ENCODE results near the gene ANKRD44.
"Not testable (repeated sequence)": the region's sequence is repeated elsewhere in the genome, so short reads cannot be mapped to it uniquely, and the experiment has no call there.

Gene ANKRD44

DNA sequence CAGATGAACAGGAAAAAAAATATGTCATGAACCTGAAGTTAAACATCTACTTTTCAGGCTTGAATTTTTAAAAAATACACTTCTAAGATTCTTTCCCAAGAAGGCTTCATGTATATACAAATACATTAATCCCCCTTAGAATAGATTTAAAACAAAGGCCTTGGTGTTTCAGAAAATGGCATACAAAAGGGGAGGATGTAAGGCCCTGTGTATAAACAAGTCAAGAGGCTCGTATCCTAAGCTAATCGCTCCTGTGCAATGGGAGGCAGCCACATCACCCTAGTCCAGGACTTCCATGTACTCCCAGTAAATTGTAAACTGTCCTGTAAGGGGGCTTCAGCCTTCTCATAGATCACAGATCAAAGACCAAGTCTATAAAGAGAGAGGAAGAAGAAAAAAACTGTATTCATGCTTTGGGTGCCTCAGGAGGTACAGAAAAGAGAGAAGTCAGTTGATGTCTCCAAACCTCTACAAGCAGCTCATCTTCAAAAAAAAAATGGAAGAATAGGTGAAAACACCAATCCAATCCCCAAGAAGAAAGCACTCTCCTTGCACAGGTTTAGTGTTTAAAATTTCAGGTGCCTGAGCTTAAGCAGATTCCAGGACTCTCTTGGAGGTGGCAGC, 53.9 kb downstream of the ANKRD44 start:
- no peak for DNase-seq

DNA sequence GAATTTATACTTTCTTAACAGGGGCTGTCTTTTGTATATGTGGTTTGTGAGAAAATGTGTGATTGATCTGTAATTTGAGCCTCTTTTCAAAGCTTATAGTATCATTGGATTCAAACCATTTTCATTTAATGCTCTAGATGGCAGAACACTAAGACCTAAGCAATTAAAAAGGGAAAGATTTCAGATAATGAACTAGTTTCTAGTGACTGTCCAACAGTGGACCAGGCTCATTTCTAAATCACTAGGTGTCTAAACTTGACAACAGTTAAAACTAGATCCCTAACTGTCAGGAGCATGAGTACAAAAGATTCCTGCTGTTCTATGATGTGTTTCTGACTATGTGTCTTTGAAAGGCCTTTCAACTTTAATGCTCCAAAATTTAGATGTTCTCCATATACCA, 54.6 kb downstream of the ANKRD44 start:
- no peak for DNase-seq

DNA sequence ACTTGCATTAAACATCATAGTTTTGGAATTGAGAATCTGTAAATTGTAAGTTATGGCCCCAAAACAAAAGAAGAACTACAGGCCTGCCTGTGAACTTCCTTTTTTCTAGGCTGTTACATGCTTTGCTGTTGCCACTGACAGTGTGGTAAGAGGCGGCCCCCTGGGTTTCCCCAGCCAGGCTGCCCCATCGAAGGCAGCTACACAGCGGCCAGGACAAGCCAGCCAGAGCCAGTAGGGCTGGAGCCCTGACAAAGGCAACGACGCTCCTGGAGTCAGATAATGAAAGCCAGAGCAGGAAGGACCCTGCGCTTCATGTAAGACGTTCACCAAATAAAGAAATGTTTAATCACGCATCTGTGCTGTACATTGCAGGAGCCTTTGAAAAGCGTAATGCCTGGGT, 55.0 kb downstream of the ANKRD44 start:
- peak; percentile 86 to 88 for DNase-seq

DNA sequence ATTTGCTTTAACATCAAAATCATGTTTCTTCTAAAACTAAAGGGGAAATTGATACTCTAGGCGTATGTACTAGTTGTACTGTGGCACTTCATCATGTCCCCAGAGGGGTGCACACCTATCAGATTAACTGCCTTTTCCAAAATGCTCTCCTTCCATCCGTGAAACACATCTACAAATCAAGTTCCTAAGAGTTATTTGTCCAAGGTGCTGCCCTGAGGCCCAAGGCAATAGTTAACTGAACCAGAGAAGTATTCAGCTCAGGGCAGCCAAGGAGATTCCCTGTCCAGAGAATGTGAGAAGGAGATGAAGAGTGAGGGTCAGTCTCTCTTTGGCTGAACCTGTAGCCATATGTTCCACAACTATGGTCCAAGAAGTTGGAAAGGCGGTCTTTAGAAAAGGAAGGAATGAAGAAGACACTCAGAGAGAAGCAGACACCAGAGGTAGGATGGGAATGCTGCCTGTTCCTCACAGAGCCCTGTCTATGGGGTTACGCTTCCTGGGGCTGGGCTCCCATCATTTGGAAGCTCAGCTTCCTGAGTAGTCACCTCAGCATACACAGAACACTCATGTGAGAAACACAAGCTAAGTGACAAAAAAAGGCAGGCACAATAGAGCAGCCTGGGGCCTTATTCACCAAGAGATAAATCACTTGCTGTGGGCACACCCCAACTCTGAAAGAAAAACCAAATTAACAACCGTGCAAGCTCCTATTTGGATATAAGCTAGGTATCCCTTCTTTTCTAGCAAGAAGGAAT, 55.6 kb downstream of the ANKRD44 start:
- DNase-seq = no peak

DNA sequence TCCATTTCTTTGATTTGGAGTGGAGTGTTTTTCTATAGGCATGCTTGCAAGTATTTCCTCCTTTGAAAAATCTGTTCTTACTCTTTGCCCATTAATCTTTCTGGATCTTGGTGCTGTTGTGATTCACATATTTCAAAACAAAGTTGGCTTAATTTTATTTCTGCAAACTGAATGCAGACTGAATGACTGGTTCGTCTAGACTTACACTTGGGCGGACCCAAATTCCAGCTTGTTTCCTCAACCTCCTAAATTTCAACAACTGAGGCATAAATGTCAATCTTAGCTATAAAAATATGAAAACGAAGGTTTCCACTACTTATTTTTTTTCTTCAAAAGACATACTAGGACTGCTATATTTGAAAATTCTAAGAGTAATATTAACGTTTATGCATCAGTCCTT, 59.0 kb downstream of the ANKRD44 start:
- no peak for DNase-seq

DNA sequence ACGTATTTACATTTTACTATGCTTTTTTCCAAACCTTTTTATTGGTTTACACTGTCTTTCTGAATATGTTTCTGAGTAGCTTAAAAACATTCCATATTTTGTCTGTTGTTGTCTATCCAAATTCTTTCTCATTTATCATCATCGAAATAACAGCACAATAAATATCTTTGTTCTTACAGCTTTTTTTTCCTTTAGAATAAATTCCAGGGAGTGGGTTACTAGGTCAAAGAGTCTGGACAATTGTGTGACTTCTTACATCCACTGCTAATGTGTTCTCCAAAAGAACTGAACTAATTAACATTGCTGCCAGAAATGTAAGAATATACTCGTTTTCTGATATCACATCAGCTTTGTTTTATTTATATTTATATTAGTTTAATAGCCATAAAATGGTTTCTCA, 59.4 kb downstream of the ANKRD44 start:
- DNase-seq = no peak

DNA sequence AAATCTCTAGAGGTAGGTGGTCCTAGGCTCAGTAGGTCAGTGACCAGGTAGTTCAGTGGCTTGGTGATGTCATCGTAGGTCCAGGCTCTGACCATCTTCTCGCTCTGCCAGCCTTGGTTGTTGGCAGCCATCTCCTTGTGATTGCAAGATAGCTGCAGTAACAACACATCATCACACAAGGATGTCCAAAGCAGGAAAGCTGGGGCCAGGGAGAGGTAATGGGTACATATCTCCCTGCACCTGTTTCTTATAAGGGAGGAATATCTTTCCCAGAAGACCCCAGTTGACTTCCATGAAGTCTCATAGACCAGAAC, 60.5 kb downstream of the ANKRD44 start:
- DNase-seq = no peak

DNA sequence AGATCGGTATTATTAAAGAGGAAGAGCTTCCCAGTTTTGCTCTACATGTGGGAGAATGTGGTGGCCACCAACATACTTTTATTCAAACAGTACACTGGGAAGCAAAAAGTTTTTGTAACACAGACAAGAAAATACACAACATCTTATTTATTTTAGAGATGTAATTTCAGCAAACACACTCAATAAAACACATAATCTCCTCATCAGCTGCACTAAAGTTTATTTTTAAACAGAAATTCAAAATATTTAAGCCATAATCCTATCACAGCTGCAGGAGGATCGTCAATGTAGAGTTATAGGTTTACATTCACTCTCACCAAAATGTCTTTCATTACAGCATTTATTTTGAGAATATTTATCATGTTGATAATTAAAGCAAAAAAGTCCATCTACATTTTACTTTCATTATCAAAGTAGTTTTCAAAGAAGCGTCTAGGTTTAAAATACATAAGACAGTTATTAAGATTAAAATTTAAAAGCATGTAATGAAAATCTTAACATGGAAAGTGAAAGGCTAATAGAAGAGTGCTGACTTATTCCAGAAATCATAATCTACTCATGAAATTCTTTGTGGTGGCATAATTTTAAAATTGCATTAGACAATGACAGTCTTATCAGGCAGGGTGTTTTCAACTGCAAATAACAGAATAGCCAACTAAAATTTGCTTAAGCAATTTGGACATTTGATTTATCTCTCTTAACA, 61.0 kb downstream of the ANKRD44 start:
- DNase-seq = no peak

DNA sequence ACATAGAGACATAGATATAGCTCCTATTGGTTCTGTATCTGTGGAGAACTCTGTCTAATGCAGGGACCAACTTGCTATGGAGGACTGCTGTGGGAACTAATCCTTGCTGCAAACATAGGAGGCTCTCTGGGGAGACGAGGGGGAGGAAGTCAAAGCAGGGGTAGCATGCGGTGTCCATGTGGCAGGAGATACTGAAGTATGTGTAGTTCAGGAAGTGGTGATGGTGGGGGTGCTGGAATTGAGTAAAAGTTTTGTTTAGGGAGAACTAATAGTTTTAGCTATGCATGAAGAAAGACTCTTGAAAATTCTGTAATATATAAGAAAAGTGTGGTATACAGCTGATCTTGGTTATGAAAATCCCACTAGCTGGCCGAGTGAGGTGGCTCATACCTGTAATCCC, 62.0 kb downstream of the ANKRD44 start:
- DNase-seq = peak in 1 of 2 donors; percentile 34

DNA sequence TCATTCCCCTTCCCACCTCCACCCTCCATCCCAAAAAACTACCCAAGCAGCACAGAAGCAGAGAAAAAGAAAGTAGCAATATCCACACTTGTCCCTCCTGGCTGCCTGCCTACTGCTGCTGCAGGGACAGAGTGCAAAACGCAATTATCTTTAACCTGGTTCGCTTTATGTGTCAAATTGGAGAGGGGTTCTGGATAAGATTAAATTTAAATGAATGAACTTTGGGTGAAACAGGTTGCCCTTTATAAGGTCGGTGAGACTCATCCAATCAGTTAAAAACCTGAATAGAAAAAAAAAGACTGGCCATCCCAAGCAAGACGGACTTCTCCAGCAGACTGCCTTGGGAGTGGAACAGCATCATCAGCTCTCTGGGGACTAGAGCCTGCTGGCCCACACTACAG, 62.6 kb downstream of the ANKRD44 start:
- DNase-seq = no peak

DNA sequence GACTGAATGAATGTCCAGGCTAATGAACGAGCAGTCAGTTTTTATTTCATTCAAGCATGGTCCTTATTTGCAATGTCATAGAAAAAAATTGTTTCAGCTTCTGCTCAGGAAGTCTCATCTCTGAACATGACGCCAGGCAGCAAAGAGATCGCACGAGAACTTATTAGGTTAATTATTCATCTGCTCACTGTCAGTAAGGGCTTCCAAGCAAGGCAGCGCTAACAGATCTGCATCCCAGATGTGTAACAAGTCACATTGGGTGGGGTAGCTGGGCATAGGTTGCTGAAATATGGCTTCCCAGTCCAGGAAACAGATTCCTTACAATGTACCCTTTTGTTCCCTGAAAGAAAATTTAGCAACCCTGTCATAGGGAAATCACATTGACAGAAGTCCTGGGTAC, 63.5 kb downstream of the ANKRD44 start:
- DNase-seq = no peak

DNA sequence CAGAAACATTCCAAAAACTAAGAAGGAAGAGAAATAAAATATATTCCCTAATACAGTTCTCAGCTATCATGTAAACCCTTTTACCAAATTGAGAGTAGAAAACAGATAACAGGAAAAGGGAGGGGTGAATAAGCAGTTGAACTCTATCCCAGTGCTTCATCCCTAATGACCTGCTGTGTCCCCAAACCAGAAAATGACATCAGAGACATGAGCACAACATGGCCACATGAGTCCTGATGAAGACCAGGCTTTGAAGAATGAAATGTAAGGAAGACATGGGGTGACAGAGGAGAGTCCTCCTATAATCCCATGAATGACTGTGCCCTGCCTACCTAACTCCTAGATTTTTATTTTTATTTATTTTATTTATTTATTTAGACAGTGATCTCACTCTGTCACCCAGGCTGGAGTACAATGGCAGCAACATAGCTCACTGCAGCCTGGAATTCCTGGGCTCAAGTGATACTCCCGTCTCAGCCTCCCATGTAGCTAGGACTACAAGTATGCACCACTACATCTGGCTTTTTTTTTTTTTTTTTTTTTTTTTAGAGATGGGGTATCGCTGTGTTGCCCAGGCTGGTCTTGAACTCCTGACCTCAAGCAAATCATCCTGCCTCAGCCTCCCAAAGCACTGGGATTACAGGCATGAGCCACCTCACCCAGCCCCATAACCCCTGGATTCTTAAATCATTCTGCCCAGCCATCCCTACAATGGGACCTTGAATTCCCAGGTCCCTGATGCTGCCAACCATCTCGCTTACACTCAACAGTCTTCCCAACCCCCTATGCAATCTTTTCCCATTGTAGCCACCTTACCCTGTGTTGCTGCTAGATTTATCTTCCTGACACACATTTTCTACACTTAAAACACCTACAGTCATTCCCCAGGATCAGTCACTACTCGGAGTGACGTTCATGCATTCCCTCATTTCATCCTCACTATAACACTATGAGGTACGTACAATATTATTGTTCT, 64.5 kb downstream of the ANKRD44 start:
- DNase-seq = no peak

DNA sequence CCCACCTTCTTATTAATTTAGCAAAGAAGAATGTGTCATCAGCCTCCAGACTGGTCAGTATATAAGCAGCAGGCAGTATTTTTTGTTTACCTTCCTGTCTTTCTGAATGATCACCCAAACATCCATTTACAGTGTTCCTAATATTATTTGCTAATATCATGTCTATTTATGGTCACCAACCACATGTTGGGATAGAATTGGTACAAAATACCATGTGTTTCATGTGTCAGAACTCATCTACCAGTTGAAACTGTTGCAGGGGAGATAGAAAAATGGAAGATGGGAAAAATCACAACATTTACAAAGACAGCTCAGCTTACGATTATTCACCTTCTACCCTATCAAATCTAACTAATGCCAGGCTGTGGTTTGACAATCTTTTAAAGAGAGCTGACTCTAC, 66.2 kb downstream of the ANKRD44 start:
- no peak for DNase-seq

DNA sequence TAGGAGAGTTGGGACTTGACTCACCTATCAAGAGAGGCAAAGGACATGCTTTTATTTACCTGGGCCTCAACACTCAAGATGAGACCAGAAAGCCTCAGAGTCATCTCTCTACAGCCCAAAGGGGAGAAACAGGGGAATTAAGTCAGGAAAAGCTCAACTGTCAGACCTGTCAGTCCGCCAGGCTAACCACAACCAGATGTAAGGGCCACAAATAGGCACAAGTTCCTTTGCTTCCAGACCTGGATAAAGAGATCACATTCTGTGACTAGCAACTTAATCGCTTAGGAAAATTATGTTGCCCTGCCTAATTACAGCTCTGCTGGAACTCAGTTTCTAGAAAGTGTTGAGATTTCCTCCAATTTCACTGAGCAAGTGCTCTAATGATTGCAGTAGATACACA, 67.9 kb downstream of the ANKRD44 start:
- DNase-seq = no peak

DNA sequence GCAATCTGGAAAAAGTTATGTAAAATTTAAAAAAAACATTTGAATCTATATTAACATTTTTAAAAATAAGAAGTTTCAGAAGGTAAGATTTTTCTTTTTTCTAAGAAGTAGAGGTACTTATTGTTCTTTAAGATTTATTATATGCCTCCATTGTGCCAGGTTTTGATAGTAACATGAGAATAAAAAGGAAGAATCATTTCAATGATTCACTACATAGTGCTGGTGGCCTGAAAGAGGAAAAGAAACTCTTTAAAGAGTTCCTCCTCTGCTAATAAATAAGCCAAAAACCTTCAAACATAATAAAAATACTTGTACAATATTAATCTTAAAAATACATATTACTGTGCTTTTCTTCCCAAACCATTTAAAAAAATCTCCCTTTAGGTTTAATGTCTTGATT, 69.0 kb downstream of the ANKRD44 start:
- no peak for DNase-seq

DNA sequence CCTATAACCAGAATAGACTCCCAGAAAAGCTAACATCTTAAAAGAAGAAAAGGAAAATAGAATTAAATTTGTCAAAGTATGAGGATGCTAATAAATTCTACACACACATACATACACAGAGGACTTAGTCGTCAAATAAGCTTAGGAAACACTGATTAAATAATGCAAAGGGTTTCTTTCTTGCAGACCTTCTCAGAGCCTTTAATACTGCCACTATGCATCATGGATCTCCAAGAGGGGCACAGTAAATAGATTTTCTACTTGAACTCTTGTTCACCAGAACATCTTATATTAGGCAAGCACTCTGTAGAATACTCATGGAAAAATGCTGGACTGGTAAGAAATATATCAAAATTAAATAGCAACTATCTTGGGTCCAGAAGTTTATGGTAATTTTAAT, 69.4 kb downstream of the ANKRD44 start:
- DNase-seq = no peak

DNA sequence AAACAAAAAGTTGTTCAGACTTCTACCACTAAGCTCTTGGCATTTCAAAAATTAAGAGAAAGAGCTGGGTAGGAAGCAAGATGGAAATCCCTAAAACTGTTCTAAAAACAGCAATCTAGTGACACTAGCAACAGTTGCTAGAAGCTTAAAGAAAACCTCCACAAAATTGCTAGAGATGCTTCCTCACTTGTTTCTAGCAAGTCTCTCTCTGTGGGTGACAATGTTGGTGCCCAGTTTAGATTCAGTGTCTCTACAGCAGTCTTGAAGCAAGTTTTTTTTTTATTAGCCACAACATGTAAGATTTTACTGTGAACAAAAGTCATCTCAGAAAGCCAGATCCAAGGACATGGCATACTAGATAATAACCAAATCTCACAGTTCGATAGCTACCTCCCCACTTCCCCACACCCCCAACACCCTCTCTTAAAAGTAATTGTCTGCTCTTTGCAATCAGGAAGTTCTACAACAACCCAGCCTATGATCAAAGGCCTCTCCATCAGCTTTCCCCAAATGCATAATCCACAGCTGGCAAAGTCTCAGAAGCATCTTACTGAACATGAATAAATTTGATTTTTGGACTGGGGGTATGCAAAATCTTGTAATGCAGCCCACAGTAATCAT, 70.0 kb downstream of the ANKRD44 start:
- DNase-seq = peak in 1 of 2 donors; percentile 51

DNA sequence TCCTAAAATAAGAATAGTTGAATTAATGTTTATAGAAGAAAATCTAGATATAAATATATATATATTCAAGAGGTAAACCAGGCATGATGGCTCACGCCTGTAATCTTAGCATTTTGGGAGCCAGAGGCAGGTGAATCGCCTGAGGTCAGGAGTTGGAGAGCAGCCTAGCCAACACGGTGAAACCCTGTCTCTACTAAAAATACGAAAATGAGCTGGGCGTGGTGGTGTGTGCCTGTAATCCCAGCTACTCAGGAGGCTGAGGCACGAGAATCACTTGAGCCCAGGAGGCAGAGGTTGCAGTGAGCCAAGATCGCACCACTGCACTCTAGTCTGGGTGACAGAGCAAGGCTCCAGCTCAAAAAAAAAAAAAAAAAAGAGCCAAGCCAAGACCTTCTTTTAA, 70.6 kb downstream of the ANKRD44 start:
- DNase-seq = not testable (repeated sequence)

DNA sequence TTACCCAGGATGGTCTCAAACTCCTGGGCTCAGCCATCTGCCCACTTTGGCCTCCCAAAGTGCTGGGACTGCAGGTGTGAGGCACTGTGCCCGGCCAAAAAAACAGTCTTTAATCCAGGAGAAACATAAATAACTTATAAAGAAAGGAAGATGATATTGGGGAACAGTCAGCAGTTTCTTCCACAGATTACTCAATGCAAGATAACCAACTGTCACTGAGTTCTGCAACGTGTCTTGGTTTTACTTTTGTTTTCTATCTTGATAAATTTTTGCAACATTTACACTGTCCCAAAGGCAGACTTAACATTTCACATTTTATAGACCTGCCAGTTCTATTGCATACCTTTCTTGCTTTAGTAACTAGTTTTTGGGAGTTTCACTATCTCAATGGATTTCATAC, 71.1 kb downstream of the ANKRD44 start:
- peak in 1 of 2 donors; percentile 35 for DNase-seq

DNA sequence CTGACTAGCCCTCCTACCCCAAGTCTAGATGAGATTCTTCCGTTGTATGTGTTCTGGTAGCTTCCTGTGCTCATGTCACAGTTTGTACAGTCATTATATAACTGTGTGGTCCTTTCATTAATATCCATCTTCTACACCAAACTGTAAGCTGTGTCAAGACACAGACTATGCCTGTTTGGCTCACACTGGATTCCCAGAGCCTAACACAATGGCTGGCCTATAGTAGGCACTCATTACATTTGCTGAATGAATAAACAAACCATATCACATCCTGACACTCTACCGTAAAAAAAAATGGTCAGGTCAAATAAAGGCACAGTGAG, 72.6 kb downstream of the ANKRD44 start:
- peak in 1 of 2 donors; percentile 44 for DNase-seq

DNA sequence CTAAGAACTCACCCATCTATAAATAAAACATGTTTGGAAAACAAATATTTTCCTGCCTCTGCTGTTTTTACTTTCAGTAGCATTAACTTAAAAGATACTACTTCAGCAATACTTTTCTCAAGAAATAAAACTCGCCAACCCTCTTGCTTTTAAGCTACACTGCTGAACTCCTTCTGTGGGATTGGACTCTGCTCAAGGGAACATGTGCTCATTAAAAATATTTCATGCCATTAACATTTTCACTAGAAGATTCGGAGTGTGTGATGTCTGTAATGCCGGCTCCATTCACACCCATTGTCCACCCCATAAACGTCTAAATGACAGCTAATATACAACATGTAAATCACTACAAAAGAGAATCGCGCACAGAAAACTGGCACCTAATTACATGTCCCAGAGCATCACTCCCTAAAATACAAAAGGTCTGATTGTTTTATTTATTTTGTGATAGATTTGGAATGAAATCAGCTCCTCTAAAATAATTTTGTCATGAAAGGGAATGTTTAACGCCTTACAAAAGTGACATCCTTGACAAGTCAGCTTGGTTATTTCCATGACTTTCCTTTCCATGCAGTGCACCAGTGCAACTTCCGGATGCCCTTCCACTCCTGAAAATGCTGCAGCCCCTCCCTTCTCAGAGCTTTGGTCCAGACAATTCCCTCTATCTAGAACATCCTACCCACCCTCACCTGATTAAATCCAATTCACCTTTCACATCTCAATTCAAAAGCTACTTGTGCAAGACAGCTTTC, 73.1 kb downstream of the ANKRD44 start:
- no peak for DNase-seq

DNA sequence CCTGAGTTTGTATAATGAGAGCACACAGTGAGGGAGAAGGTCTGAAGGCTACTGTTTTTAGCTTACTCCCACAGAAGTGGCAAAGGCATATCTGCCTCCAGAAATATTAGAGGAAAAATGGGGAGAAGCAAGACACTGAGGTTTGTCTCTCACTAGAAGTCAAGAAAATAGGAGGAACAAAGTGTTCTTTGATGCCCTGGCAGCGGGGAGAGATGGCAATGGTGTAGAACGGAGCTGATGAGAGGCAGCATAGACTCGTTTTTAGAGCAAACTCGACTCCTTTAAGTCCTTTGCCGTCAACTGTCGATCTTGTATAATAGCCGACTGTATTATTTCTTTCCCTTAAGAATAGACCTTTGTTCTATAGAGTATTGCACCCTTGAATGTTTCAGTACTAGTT, 73.8 kb downstream of the ANKRD44 start:
- DNase-seq = no peak
